Keratinocyte (primary cell): ENCODE measurements around the gene BCAP31.
"Not testable (repeated sequence)": the region's sequence is repeated elsewhere in the genome, so short reads cannot be mapped to it uniquely, and the experiment has no call there.

Experiments used
- CTCF ChIP-seq, 3 experiments: IDR thresholded peaks in 1 of 3; conservative IDR thresholded peaks in 1 of 3; optimal IDR thresholded peaks in 1 of 3; 2 replicates in 2 of 3; 3 replicates in 1 of 3; pipeline versions ENCODE3 to v1.5.1; 2011; ENCODE audit warnings: low read length in 3 of 3, mild to moderate bottlenecking in 3 of 3, moderate library complexity in 2 of 3, control low read depth in 1 of 3, inconsistent platforms in 1 of 3; ENCODE audit not compliant: insufficient read depth in 2 of 3; ENCODE audit errors: extremely low read depth in 1 of 3
- EZH2 ChIP-seq: IDR thresholded peaks from one replicate; pipeline ENCODE4 v1.6.1; 2012; ENCODE audit warnings: inconsistent platforms, mild to moderate bottlenecking, low read length, moderate library complexity

- TF ChIP-seq CTCF (optimal IDR thresholded peaks at IDR 0.05 in 1 of 3, IDR thresholded peaks at IDR 0.05 in 1 of 3, conservative IDR thresholded peaks at IDR 0.05 in 1 of 3; ENCODE audit: extremely low read depth in 1 of 3, insufficient read depth in 2 of 3, low read length in 3 of 3); EZH2: not testable (repeated sequence)
These were observed 29.9 kb downstream of the BCAP31 start for GRCh38 chrX:153694256-153694655.
